ENCODE data around the gene ZFTA.

The ZFTA gene

GRCh38 chr11:63770763-63771162 is 2.2 kb upstream of the ZFTA start:
- no peak for TF ChIP-seq CTCF (IDR thresholded peaks at IDR 0.05; ENCODE audit: insufficient read depth, low read length, poor library complexity, severe bottlenecking)
- no peak overlapping the region for H3K4me3 ChIP-seq (replicated peaks; ENCODE audit: low read depth, low read length)
- DNase-seq (ENCODE audit: extremely low read depth, insufficient read length), result no peak
- H3K27me3 ChIP-seq (replicated peaks; ENCODE audit: control insufficient read depth, insufficient read depth, low read length), result no peaks in the 10 kb centered on the region
- no peaks in the 10 kb centered on the region for H3K36me3 ChIP-seq (ENCODE audit: control insufficient read depth, insufficient read depth, low read length)

GRCh38 chr11:63769714-63770455 is 1.3 kb upstream of the ZFTA start:
- no peak for TF ChIP-seq CTCF (IDR thresholded peaks at IDR 0.05; ENCODE audit: insufficient read depth, low read length, poor library complexity, severe bottlenecking)
- H3K36me3 ChIP-seq (ENCODE audit: control insufficient read depth, insufficient read depth, low read length), result no peaks in the 10 kb centered on the region; the same call in 1 of the 2 replicates
- DNase-seq (ENCODE audit: extremely low read depth, insufficient read length), result peak; percentile 2
- H3K4me3 ChIP-seq (replicated peaks; ENCODE audit: low read depth, low read length), result peak overlapping the region; percentile 87
- no peaks in the 10 kb centered on the region for H3K27me3 ChIP-seq (replicated peaks; ENCODE audit: control insufficient read depth, insufficient read depth, low read length)

- Histone ChIP-seq H3K4me3 (replicated peaks; ENCODE audit: low read depth, low read length) (peak overlapping the region; percentile 87), H3K36me3 (ENCODE audit: control insufficient read depth, insufficient read depth, low read length) (no peaks in the 10 kb centered on the region; the same call in none of the 2 replicates), H3K27me3 (replicated peaks; ENCODE audit: control insufficient read depth, insufficient read depth, low read length) (no peaks in the 10 kb centered on the region)
- TF ChIP-seq CTCF (IDR thresholded peaks at IDR 0.05; ENCODE audit: insufficient read depth, low read length, poor library complexity, severe bottlenecking), result no peak
- peak; percentile 64 for DNase-seq (ENCODE audit: extremely low read depth, insufficient read length)
Measured at GRCh38 chr11:63769042-63769713, 603 bp upstream of the ZFTA start.

GRCh38 chr11:63767565-63768236 is 874 bp downstream of the ZFTA start:
- no peaks in the 10 kb centered on the region for H3K27me3 ChIP-seq (replicated peaks; ENCODE audit: control insufficient read depth, insufficient read depth, low read length)
- DNase-seq (ENCODE audit: extremely low read depth, insufficient read length), result peak; percentile 43
- peak overlapping the region; percentile 87 for H3K4me3 ChIP-seq (replicated peaks; ENCODE audit: low read depth, low read length)
- TF ChIP-seq CTCF (IDR thresholded peaks at IDR 0.05; ENCODE audit: insufficient read depth, low read length, poor library complexity, severe bottlenecking), result no peak
- H3K36me3 ChIP-seq (ENCODE audit: control insufficient read depth, insufficient read depth, low read length), result no peaks in the 10 kb centered on the region; the same call in none of the 2 replicates

- no peak for TF ChIP-seq CTCF (IDR thresholded peaks at IDR 0.05; ENCODE audit: insufficient read depth, low read length, poor library complexity, severe bottlenecking)
- DNase-seq (ENCODE audit: extremely low read depth, insufficient read length), result no peak
- peak overlapping the region; percentile 87 for H3K4me3 ChIP-seq (replicated peaks; ENCODE audit: low read depth, low read length)
- H3K27me3 ChIP-seq (replicated peaks; ENCODE audit: control insufficient read depth, insufficient read depth, low read length), result no peaks in the 10 kb centered on the region
- H3K36me3 ChIP-seq (ENCODE audit: control insufficient read depth, insufficient read depth, low read length), result no peaks in the 10 kb centered on the region; the same call in none of the 2 replicates
Measured at GRCh38 chr11:63767267-63767564, 1.4 kb downstream of the ZFTA start.

Data from GM06990 (cell line).